Retinal pigment epithelial cell (primary cell): ENCODE results near the gene EXOSC10.
"Not testable (repeated sequence)": the region's sequence is repeated elsewhere in the genome, so short reads cannot be mapped to it uniquely, and the experiment has no call there.

Experiments
- DNase-seq: peaks from one replicate; pipeline ENCODE4 v3.0.0-alpha.2; 2010; ENCODE audit warnings: low read depth
- H3K4me3 ChIP-seq: 2 replicates; pipeline ENCODE4 v1.5.1; 2011; ENCODE audit warnings: mild to moderate bottlenecking, low read length, control low read depth, moderate library complexity
- TF ChIP-seq, protein P1 (sequence below): conservative IDR thresholded peaks from 2 replicates; pipeline ENCODE4 v1.5.1; 2011; ENCODE audit warnings: low read depth, low read length, control low read depth, inconsistent platforms

Gene EXOSC10

DNA sequence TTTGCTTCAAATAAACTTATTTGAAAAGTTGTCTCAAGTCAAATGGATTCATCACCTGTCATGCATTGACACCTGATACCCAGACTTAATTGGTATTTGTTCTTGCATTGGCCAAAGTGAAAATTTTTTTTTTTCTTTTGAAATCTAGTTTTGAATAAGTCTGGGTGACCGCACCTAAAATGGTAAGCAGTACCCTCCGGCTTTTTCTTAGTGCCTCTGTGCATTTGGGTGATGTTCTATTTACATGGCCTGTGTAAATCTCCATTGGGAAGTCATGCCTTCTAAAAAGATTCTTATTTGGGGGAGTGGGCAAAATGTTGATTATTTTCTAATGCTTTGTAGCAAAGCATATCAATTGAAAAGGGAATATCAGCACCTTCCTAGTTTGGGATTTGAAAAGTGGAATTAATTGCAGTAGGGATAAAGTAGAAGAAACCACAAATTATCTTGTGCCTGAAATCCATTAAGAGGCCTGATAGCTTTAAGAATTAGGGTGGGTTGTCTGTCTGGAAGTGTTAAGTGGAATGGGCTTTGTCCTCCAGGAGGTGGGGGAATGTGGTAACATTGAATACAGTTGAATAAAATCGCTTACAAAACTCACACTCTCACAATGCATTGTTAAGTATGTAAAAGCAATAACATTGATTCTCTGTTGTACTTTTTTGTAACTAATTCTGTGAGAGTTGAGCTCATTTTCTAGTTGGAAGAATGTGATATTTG is 75.4 kb downstream of the EXOSC10 start:
- DNase-seq = no peak
- no peak overlapping the region for H3K4me3 ChIP-seq
- TF ChIP-seq, protein P1, sequence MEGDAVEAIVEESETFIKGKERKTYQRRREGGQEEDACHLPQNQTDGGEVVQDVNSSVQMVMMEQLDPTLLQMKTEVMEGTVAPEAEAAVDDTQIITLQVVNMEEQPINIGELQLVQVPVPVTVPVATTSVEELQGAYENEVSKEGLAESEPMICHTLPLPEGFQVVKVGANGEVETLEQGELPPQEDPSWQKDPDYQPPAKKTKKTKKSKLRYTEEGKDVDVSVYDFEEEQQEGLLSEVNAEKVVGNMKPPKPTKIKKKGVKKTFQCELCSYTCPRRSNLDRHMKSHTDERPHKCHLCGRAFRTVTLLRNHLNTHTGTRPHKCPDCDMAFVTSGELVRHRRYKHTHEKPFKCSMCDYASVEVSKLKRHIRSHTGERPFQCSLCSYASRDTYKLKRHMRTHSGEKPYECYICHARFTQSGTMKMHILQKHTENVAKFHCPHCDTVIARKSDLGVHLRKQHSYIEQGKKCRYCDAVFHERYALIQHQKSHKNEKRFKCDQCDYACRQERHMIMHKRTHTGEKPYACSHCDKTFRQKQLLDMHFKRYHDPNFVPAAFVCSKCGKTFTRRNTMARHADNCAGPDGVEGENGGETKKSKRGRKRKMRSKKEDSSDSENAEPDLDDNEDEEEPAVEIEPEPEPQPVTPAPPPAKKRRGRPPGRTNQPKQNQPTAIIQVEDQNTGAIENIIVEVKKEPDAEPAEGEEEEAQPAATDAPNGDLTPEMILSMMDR = no peak

GRCh38 chr1:11023201-11023600 is 76.5 kb downstream of the EXOSC10 start:
- TF ChIP-seq, protein P1 = no peak
- H3K4me3 ChIP-seq = no peak overlapping the region
- DNase-seq = no peak

GRCh38 chr1:11019971-11020370 is 79.7 kb downstream of the EXOSC10 start:
- DNase-seq = no peak
- TF ChIP-seq, protein P1 = no peak

GRCh38 chr1:11019358-11019757 is 80.3 kb downstream of the EXOSC10 start:
- DNase-seq, H3K4me3 ChIP-seq: not testable (repeated sequence)

More at GRCh38 chr1:11019971-11020370, 79.7 kb downstream of the EXOSC10 start:
- H3K4me3 ChIP-seq = no peak overlapping the region
